GM12873 (cell line): ENCODE measurements around the gene FKBP6.

Experiments used
- TF ChIP-seq, protein P1 (sequence below): IDR thresholded peaks from 2 replicates; pipeline ENCODE4 v1.5.1; 2012; ENCODE audit warnings: low read depth, mild to moderate bottlenecking, moderate library complexity, low read length, control low read depth; ENCODE audit not compliant: insufficient read depth; ENCODE audit errors: missing control alignments

Gene FKBP6

GRCh38 chr7:73313521-73313906 is 14.4 kb upstream of the FKBP6 start:
- TF ChIP-seq, protein P1, sequence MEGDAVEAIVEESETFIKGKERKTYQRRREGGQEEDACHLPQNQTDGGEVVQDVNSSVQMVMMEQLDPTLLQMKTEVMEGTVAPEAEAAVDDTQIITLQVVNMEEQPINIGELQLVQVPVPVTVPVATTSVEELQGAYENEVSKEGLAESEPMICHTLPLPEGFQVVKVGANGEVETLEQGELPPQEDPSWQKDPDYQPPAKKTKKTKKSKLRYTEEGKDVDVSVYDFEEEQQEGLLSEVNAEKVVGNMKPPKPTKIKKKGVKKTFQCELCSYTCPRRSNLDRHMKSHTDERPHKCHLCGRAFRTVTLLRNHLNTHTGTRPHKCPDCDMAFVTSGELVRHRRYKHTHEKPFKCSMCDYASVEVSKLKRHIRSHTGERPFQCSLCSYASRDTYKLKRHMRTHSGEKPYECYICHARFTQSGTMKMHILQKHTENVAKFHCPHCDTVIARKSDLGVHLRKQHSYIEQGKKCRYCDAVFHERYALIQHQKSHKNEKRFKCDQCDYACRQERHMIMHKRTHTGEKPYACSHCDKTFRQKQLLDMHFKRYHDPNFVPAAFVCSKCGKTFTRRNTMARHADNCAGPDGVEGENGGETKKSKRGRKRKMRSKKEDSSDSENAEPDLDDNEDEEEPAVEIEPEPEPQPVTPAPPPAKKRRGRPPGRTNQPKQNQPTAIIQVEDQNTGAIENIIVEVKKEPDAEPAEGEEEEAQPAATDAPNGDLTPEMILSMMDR = no peak

DNA sequence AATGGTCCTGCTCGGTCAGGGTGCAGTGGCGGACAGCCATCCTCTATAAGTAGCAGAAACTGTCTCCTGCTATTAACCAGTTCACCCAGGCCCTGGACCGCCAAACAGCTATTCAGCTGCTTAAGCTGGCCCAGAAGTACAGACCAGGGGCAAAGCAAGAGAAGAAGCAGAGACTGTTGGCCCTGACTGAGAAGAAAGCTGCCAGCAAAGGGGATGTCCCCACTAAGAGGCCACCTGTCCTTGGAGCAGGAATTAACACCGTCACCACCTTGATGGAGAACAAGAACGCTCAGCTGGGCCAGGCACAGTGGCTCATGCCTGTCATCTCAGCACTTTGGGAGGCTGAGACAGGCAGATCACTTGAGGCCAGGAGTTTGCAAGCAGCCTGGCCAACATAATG is 13.7 kb upstream of the FKBP6 start:
- TF ChIP-seq, protein P1 = no peak

DNA sequence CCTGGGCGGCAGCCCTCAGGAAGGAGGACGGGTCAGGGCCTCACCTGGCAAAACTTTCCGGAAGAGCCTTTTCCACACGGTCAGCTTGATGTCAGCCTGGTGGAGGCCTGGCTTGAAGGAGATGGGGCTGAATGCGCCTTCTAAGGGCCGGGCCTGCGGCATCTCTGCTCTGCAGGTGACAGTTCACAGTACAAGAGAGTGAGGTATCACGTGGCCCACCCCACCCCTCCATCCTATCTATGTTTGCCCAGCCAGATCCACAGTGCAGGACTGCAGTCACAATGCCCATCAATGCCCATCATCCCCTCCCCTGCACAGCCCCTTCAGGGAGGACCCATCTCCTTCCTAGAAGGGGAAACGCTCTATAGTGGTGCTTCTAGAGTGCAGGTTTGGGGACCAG is 11.4 kb upstream of the FKBP6 start:
- TF ChIP-seq, protein P1 = no peak

DNA sequence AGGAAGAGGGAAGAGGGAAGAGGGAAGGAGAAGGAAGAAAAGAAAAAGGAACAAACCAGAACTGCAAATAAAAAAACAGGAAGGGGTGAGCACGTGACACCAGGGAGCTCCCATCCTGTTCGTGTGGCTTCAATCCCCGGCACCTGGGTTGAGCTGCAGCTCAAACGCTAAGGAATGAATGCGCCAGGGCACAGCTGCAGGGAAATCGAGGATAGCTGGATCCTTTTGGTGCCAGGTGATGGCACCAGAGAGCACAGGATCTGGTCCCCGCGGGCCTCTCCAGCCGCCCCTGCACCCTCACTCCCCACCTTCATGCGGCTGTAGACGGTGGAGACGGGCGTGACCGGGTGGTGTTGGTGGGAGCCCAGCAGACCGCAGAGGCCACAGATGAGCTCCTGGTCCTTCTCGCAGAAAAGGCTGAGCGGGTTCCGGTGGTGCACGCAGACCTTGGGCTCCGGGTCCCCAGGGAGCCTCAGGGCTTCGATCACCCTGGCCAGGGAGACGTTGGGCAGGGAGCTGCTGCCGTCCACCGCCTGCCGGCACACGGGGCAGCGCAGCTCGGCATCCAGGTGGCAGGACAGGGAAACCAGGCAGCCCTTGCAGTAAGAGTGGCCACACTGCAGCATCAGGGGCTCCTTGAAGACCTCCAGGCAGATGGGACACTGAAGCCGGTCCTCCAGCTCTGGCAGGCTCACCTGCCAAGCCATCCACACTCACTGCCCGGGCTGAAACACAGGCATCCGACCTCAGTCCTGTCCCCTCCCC is 3.7 kb upstream of the FKBP6 start:
- TF ChIP-seq, protein P1 = peak; percentile 77

DNA sequence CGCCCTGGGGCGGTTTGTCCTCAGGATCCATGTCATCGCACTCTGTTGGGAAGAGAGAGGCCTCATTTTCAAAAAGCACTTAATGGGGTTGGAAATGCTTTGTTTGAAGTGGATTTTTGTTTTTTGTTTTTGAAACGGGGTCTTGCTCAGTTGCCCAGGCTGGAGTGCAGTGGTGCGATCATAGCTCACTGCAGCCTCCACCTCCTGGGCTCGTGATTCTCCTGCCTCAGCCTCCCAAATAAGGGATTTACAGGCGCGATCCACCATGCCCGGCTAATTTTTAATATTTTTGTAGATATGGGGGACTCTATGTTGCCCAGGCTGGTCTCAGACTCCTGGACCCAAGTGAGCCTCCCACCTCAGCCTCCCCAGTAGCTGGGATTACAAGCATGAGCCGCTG is 735 bp downstream of the FKBP6 start:
- TF ChIP-seq, protein P1 = no peak

GRCh38 chr7:73329861-73330581 is 2.1 kb downstream of the FKBP6 start:
- TF ChIP-seq, protein P1 = no peak

DNA sequence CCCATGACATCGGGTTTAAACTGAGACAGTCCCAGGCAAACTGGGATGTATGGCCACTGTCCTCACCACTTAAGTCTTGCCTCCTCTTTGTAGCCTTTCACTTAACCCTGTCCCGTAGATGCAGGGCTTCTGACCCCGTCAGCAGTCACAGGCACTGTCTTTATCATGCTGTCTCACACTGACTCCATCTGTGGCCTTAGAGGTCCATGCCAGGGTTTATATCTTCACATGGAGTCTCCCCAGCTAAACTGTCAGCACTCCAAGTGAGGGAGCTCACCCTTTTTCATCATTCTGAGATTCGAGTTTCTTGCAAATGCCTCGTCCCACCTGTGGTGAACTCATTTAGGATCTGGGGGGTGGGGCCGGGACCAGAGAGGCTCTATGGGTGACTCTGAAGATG is 2.8 kb downstream of the FKBP6 start:
- TF ChIP-seq, protein P1 = no peak
